HEK293 (cell line): ENCODE measurements around the gene TRIM13.

Source experiments
- CTCF ChIA-PET: fragments of 350-600 bp; formaldehyde crosslinking; extraction: SDS; loops from one replicate; lab custom pipeline; 2021; ENCODE audit warnings: antibody characterized with exemption; lab: Yijun Ruan, JAX
- POLR2A ChIA-PET: fragments of 300-600 bp; formaldehyde crosslinking; extraction: SDS; loops from one replicate; lab custom pipeline; 2020; ENCODE audit warnings: antibody characterized with exemption, inconsistent platforms; lab: Yijun Ruan, JAX
- H3K27ac ChIP-seq: fragments of 200-500 bp; sonication (Bioruptor generic); 2 replicates; pipeline ENCODE4 v1.5.1; 2014; ENCODE audit warnings: low read depth, low read length, control low read depth, inconsistent platforms; ENCODE audit errors: extremely low read depth
- H3K36me3 ChIP-seq, 2 experiments: fragments of 200-500 bp in 1 of 2; sonication (Bioruptor generic) in 1 of 2; 1 replicate in 1 of 2; 2 replicates in 1 of 2; pipeline ENCODE4 v1.5.1; 2014 to 2017; ENCODE audit warnings: inconsistent platforms in 2 of 2, low read length in 2 of 2; ENCODE audit not compliant: control insufficient read depth in 2 of 2, insufficient read depth in 1 of 2
- H3K4me1 ChIP-seq: fragments of 200-500 bp; sonication (Bioruptor generic); 2 replicates; pipeline ENCODE4 v1.5.1; 2014; ENCODE audit warnings: mild to moderate bottlenecking, low read length, inconsistent platforms; ENCODE audit not compliant: control insufficient read depth, insufficient read depth
- H3K4me3 ChIP-seq: 2 replicates; pipeline ENCODE4 v1.5.1; 2011; ENCODE audit warnings: low read depth, mild to moderate bottlenecking, control low read depth, low read length, moderate library complexity
- H3K9me3 ChIP-seq: fragments of 200-500 bp; sonication (Bioruptor generic); 2 replicates; pipeline ENCODE4 v1.5.1; 2014; ENCODE audit warnings: low read depth, low read length, inconsistent platforms; ENCODE audit not compliant: control insufficient read depth, insufficient read depth
- EGR2 ChIP-seq: fragments of 450-650 bp; formaldehyde crosslinking; IDR thresholded peaks from 2 replicates; pipeline ENCODE4 v1.5.1; 2016; ENCODE audit warnings: low read depth, missing biosample characterization, missing genetic modification characterization
- ELK4 ChIP-seq: IDR thresholded peaks from 2 replicates; pipeline ENCODE4 v1.6.1; 2011; ENCODE audit warnings: mild to moderate bottlenecking, low read depth, low read length, borderline replicate concordance
- FEZF1 ChIP-seq: fragments of 450-650 bp; formaldehyde crosslinking; IDR thresholded peaks from 2 replicates; pipeline ENCODE4 v1.5.1; 2016; ENCODE audit warnings: missing biosample characterization, missing genetic modification characterization
- PRDM1 ChIP-seq: fragments of 450-650 bp; formaldehyde crosslinking; IDR thresholded peaks from 2 replicates; pipeline ENCODE4; 2016; ENCODE audit warnings: missing biosample characterization, missing genetic modification characterization
- RBAK ChIP-seq: fragments of 450-650 bp; formaldehyde crosslinking; IDR thresholded peaks from 2 replicates; pipeline ENCODE4 v1.5.1; 2016; ENCODE audit warnings: missing biosample characterization, missing genetic modification characterization
- SETDB1 ChIP-seq: IDR thresholded peaks from one replicate; pipeline ENCODE4 v1.6.1; 2017; ENCODE audit warnings: mild to moderate bottlenecking, low read length, moderate library complexity, mixed read lengths; ENCODE audit not compliant: insufficient read length
- TRIM28 ChIP-seq: IDR thresholded peaks from 2 replicates; pipeline ENCODE4 v1.6.1; 2011; ENCODE audit warnings: low read length, control low read depth, borderline replicate concordance
- TSHZ1 ChIP-seq: fragments of 450-650 bp; formaldehyde crosslinking; IDR thresholded peaks from 2 replicates; pipeline ENCODE4 v1.5.1; 2016; ENCODE audit warnings: missing biosample characterization, missing genetic modification characterization, borderline replicate concordance
- ZBTB8A ChIP-seq: fragments of 450-650 bp; formaldehyde crosslinking; IDR thresholded peaks from 2 replicates; pipeline ENCODE4 v1.5.1; 2016; ENCODE audit warnings: missing biosample characterization, missing genetic modification characterization
- ZFP3 ChIP-seq: fragments of 450-650 bp; formaldehyde crosslinking; IDR thresholded peaks from 2 replicates; pipeline ENCODE4 v1.5.1; 2016; ENCODE audit warnings: low read depth, missing biosample characterization, missing genetic modification characterization
- ZNF114 ChIP-seq: fragments of 450-650 bp; formaldehyde crosslinking; IDR thresholded peaks from 2 replicates; pipeline ENCODE4 v1.5.0; 2017; ENCODE audit warnings: missing biosample characterization, missing genetic modification characterization
- ZNF266 ChIP-seq: fragments of 450-650 bp; formaldehyde crosslinking; IDR thresholded peaks from 2 replicates; pipeline ENCODE4 v1.5.1; 2016; ENCODE audit warnings: missing biosample characterization, missing genetic modification characterization, low read depth
- ZNF292 ChIP-seq: fragments of 450-650 bp; formaldehyde crosslinking; IDR thresholded peaks from 2 replicates; pipeline ENCODE4 v1.5.1; 2016; ENCODE audit warnings: low read depth, missing biosample characterization, missing genetic modification characterization, borderline replicate concordance
- ZNF302 ChIP-seq: fragments of 450-650 bp; formaldehyde crosslinking; IDR thresholded peaks from 2 replicates; pipeline ENCODE4 v1.5.1; 2016; ENCODE audit warnings: missing biosample characterization, missing genetic modification characterization, low read depth
- ZNF335 ChIP-seq: fragments of 450-650 bp; formaldehyde crosslinking; conservative IDR thresholded peaks from 2 replicates; pipeline ENCODE4 v1.5.1; 2016; ENCODE audit warnings: missing biosample characterization, missing genetic modification characterization
- ZNF391 ChIP-seq: fragments of 450-650 bp; formaldehyde crosslinking; IDR thresholded peaks from 2 replicates; pipeline ENCODE4 v1.5.1; 2016; ENCODE audit warnings: low read depth, missing biosample characterization, missing genetic modification characterization, borderline replicate concordance
- ZNF514 ChIP-seq: fragments of 450-650 bp; formaldehyde crosslinking; IDR thresholded peaks from 2 replicates; pipeline ENCODE4 v1.5.1; 2016; ENCODE audit warnings: missing biosample characterization, missing genetic modification characterization
- ZNF571 ChIP-seq: fragments of 450-650 bp; formaldehyde crosslinking; IDR thresholded peaks from 2 replicates; pipeline ENCODE4 v1.5.0; 2017; ENCODE audit warnings: missing biosample characterization, missing genetic modification characterization
- ZNF664 ChIP-seq: fragments of 450-650 bp; formaldehyde crosslinking; IDR thresholded peaks from 2 replicates; pipeline ENCODE4 v1.5.1; 2016; ENCODE audit warnings: missing biosample characterization, missing genetic modification characterization
- ZNF707 ChIP-seq: fragments of 450-650 bp; formaldehyde crosslinking; IDR thresholded peaks from 2 replicates; pipeline ENCODE4 v1.5.1; 2016; ENCODE audit warnings: missing biosample characterization, missing genetic modification characterization

Gene TRIM13

GRCh38 chr13:50011461-50011860 is 14.6 kb downstream of the TRIM13 start:
- POLR2A ChIA-PET: no interaction called here
- H3K4me1 ChIP-seq: no peaks in the 10 kb centered on the region; the same call in 1 of the 2 replicates
- no peaks in the 10 kb centered on the region for H3K9me3 ChIP-seq
- peaks cover 0 to 33% of the 10 kb centered on the region in 2 experiments; a peak in 2 of 3 replicates for H3K36me3 ChIP-seq
- no peak overlapping the region for H3K27ac ChIP-seq
- no peak overlapping the region for H3K4me3 ChIP-seq
- CTCF ChIA-PET: interaction anchor here (1.1 kb wide), 1 partner anchor 14 kb away, joined by 5 read pairs; the partner anchor contains the start of gene TRIM13
- TF ChIP-seq ZNF514 (tag by site-specific recombination) (no peak), ZNF335 (tag by site-specific recombination) (no peak), TRIM28 (no peak), FEZF1 (tag by site-specific recombination) (no peak), EGR2 (no peak), ZNF571 (no peak), ZBTB8A (tag by site-specific recombination) (no peak)

- ChIA-PET CTCF (no interaction called here), POLR2A (no interaction called here)
- peaks cover 0 to 31% of the 10 kb centered on the region in 2 experiments; a peak in 2 of 3 replicates for H3K36me3 ChIP-seq
Observed at GRCh38 chr13:50012396-50013169, 15.7 kb downstream of the TRIM13 start.

GRCh38 chr13:50014386-50014785 is 17.5 kb downstream of the TRIM13 start:
- Histone ChIP-seq H3K36me3 (peaks cover 0 to 31% of the 10 kb centered on the region in 2 experiments), H3K4me1 (no peaks in the 10 kb centered on the region; the same call in 1 of the 2 replicates), H3K27ac (no peak overlapping the region), H3K9me3 (no peaks in the 10 kb centered on the region), H3K4me3 (no peak overlapping the region)
- TF ChIP-seq ZNF707 (tag by site-specific recombination): no peak
- no peak for TF ChIP-seq ZNF391 (tag by site-specific recombination)
- TF ChIP-seq ELK4: no peak
- no peak for TF ChIP-seq ZNF664 (tag by site-specific recombination)
- TF ChIP-seq ZNF302: no peak
- TF ChIP-seq ZNF114: no peak
- no peak for TF ChIP-seq PRDM1
- ChIA-PET CTCF (interaction anchor here (1.1 kb wide), 1 partner anchor 17 kb away, joined by 3 read pairs; no protein-coding TSS in a partner anchor), POLR2A (interaction anchor here (1.4 kb wide), 1 partner anchor 17 kb away, joined by 7 read pairs; no protein-coding TSS in a partner anchor)

More at GRCh38 chr13:50012396-50013169, 15.7 kb downstream of the TRIM13 start:
- TF ChIP-seq ZFP3 (tag by site-specific recombination) (no peak), ZNF266 (tag by site-specific recombination) (no peak), ZNF292 (tag by site-specific recombination) (no peak), RBAK (tag by site-specific recombination) (no peak)
- Histone ChIP-seq H3K27ac (no peak overlapping the region), H3K9me3 (no peaks in the 10 kb centered on the region), H3K4me3 (no peak overlapping the region), H3K4me1 (no peaks in the 10 kb centered on the region; the same call in 1 of the 2 replicates)

GRCh38 chr13:50015258-50015657 is 18.4 kb downstream of the TRIM13 start, which contains the start of gene KCNRG:
Gene KCNRG (plus strand): TSS chr13:50015444. CDS start chr13:50015494, 50 bp downstream.
- Histone ChIP-seq H3K9me3 (no peaks in the 10 kb centered on the region), H3K4me1 (no peaks in the 10 kb centered on the region; the same call in 1 of the 2 replicates), H3K4me3 (no peak within 1 kb of the TSS), H3K36me3 (peaks cover 6 to 31% of the 10 kb centered on the region in 2 experiments), H3K27ac (no peak within 1 kb of the TSS)
- ChIA-PET CTCF (interaction anchor here (0.7 kb wide), 1 partner anchor 12 kb away, joined by 3 read pairs; no protein-coding TSS in a partner anchor), POLR2A (interaction anchor here (1.4 kb wide), 1 partner anchor 18 kb away, joined by 7 read pairs; no protein-coding TSS in a partner anchor)
- TF ChIP-seq SETDB1: no peak
- TF ChIP-seq TSHZ1 (tag by site-specific recombination): no peak
